Measurements from ENCODE around the gene KIAA0408.

- TF ChIP-seq CTCF (IDR thresholded peaks at IDR 0.05; ENCODE audit: insufficient read depth, low read length, poor library complexity, severe bottlenecking) (no peak), EZH2phosphoT487 (conservative IDR thresholded peaks at IDR 0.05; ENCODE audit: low read length) (no peak)
Measured at GRCh38 chr6:127471379-127472255, 12.4 kb upstream of the KIAA0408 start.
